ENCODE measurements around the gene STX16.
A peak's percentile ranks its signal among the peaks of the same experiment; 100 is the strongest.
"Not testable (repeated sequence)": the region's sequence is repeated elsewhere in the genome, so short reads cannot be mapped to it uniquely, and the experiment has no call there.

The STX16 gene

GRCh38 chr20:58637466-58638213, 13.4 kb upstream of the STX16 start:
- no peak for DNase-seq

GRCh38 chr20:58638467-58639181, 12.5 kb upstream of the STX16 start:
- DNase-seq = no peak

- no peak for DNase-seq
Measured at GRCh38 chr20:58639182-58640146, 11.6 kb upstream of the STX16 start.

GRCh38 chr20:58640446-58640845, 10.6 kb upstream of the STX16 start:
- no peak for DNase-seq

- no peak for DNase-seq
Measured at GRCh38 chr20:58642441-58642840, 8.6 kb upstream of the STX16 start.

GRCh38 chr20:58642896-58643295, 8.2 kb upstream of the STX16 start:
- DNase-seq = not testable (repeated sequence)

- no peak for DNase-seq
Measured at GRCh38 chr20:58645412-58645968, 5.6 kb upstream of the STX16 start.

GRCh38 chr20:58646257-58646656, 4.8 kb upstream of the STX16 start:
- no peak for DNase-seq

- DNase-seq = no peak
Measured at GRCh38 chr20:58646703-58647102, 4.4 kb upstream of the STX16 start.

- DNase-seq = no peak
Measured at GRCh38 chr20:58647162-58647795, 3.8 kb upstream of the STX16 start.

GRCh38 chr20:58647796-58648501, 3.1 kb upstream of the STX16 start:
- no peak for DNase-seq

- DNase-seq = not testable (repeated sequence)
Measured at GRCh38 chr20:58648502-58648825, 2.6 kb upstream of the STX16 start.

- peak; percentile 40 for DNase-seq
Measured at GRCh38 chr20:58649288-58650180, 1.5 kb upstream of the STX16 start.

GRCh38 chr20:58650181-58650775, 805 bp upstream of the STX16 start:
- peak; percentile 41 for DNase-seq

GRCh38 chr20:58651559-58651945, 469 bp downstream of the STX16 start:
- DNase-seq = no peak

GRCh38 chr20:58651946-58652605, 993 bp downstream of the STX16 start:
- DNase-seq = peak; percentile 67

GRCh38 chr20:58652606-58653294, 1.7 kb downstream of the STX16 start:
- no peak for DNase-seq

- no peak for DNase-seq
Measured at GRCh38 chr20:58654337-58654736, 3.3 kb downstream of the STX16 start.

Data from activated naive CD4-positive, alpha-beta T cell treated with Interleukin-2 at 50 U/mL for 16 hours (primary cell).